ENCODE data around the gene ENO1. TPM values are rescaled to one million over a fixed set of nuclear protein-coding genes. Genes with fewer than 3 reads are reported as not detected.

The ENO1 gene
- total and polyA plus RNA-seq, 2 of the 8 experiments (the other 6 are each of a cell fraction or from before 2014, with no cell fraction given): 1,763 to 2,117 TPM

- no peak overlapping the region for H3K27ac ChIP-seq (ENCODE audit: low read depth, low read length)
- H3K18ac ChIP-seq (ENCODE audit: extremely low read depth, low read length): no peak overlapping the region
- no peak overlapping the region for H3K14ac ChIP-seq (ENCODE audit: insufficient read length)
- no peak overlapping the region for H2BK5ac ChIP-seq (ENCODE audit: low read depth, low read length)
- H2BK120ac ChIP-seq (replicated peaks; ENCODE audit: low read depth, low read length): no peak overlapping the region
- H3K4me2 ChIP-seq (ENCODE audit: insufficient read depth in 1 of 2, low read depth in 2 of 2, low read length in 2 of 2): no peak overlapping the region; a peak in 1 of 4 replicates
- no peak overlapping the region for H4K5ac ChIP-seq (ENCODE audit: insufficient read length, low read depth, low read length)
- no peak overlapping the region for H2AK5ac ChIP-seq (ENCODE audit: low read depth, low read length)
- H4K20me1 ChIP-seq (replicated peaks in 1 of 2; ENCODE audit: control insufficient read depth in 1 of 2, insufficient read depth in 2 of 2, low read length in 2 of 2): peaks cover 6 to 9% of the 10 kb centered on the region in 2 experiments
- no peaks in the 10 kb centered on the region for H3K27me3 ChIP-seq (replicated peaks in 1 of 4; ENCODE audit: control insufficient read depth in 3 of 4, extremely low read depth in 1 of 4, insufficient read depth in 3 of 4, low read length in 3 of 4)
- no peak overlapping the region for H4K8ac ChIP-seq (ENCODE audit: extremely low read depth, insufficient read depth, low read length)
- no peak overlapping the region for H2AFZ ChIP-seq (ENCODE audit: low read length)
- H3K23ac ChIP-seq (ENCODE audit: insufficient read length): no peak overlapping the region
- H3K4ac ChIP-seq (replicated peaks; ENCODE audit: insufficient read length, low read depth, low read length): no peak overlapping the region
- H3K56ac ChIP-seq (replicated peaks; ENCODE audit: insufficient read length, low read depth, low read length): no peak overlapping the region
- H3K9ac ChIP-seq (replicated peaks in 1 of 4; ENCODE audit: extremely low read depth in 1 of 4, low read depth in 3 of 4, low read length in 3 of 4): no peak overlapping the region
- H3K4me3 ChIP-seq (ENCODE audit: extremely low read depth in 1 of 4, insufficient read depth in 2 of 4, low read depth in 3 of 4, low read length in 4 of 4): no peak overlapping the region; a peak in 1 of 8 replicates
- H3K9me3 ChIP-seq (ENCODE audit: insufficient read depth in 2 of 2, low read depth in 1 of 2, low read length in 1 of 2): no peaks in the 10 kb centered on the region
- DNase-seq (ENCODE audit: low read depth in 1 of 2, low spot score in 2 of 2): no peak
- POLR2A ChIA-PET (ENCODE audit: partially characterized antibody): interaction anchor here (1.3 kb wide), 1 partner anchor 8 kb away, joined by 4 read pairs; no protein-coding TSS in a partner anchor
- peaks cover 9% of the 10 kb centered on the region; the same call in 1 of the 2 replicates for H3K79me1 ChIP-seq (ENCODE audit: low read depth, low read length)
- no peak for TF ChIP-seq CTBP2 (IDR thresholded peaks at IDR 0.05; ENCODE audit: borderline replicate concordance, insufficient read depth, insufficient read length, low read length)
- TF ChIP-seq RNF2 (IDR thresholded peaks at IDR 0.05; ENCODE audit: borderline replicate concordance, low read depth, low read length, missing control alignments, poor library complexity, severe bottlenecking): no peak
- no peak for TF ChIP-seq HDAC2 (IDR thresholded peaks at IDR 0.05; ENCODE audit: borderline replicate concordance in 1 of 2, low read depth in 2 of 2, low read length in 2 of 2)
- TF ChIP-seq, protein P1, sequence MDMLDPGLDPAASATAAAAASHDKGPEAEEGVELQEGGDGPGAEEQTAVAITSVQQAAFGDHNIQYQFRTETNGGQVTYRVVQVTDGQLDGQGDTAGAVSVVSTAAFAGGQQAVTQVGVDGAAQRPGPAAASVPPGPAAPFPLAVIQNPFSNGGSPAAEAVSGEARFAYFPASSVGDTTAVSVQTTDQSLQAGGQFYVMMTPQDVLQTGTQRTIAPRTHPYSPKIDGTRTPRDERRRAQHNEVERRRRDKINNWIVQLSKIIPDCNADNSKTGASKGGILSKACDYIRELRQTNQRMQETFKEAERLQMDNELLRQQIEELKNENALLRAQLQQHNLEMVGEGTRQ (IDR thresholded peaks at IDR 0.05; ENCODE audit: low read length): no peak
- TF ChIP-seq JUN (IDR thresholded peaks at IDR 0.05; ENCODE audit: low read depth, low read length): no peak
- no peak for TF ChIP-seq EZH2 (IDR thresholded peaks at IDR 0.05; ENCODE audit: low read depth, low read length, severe bottlenecking)
- TF ChIP-seq, protein P2, sequence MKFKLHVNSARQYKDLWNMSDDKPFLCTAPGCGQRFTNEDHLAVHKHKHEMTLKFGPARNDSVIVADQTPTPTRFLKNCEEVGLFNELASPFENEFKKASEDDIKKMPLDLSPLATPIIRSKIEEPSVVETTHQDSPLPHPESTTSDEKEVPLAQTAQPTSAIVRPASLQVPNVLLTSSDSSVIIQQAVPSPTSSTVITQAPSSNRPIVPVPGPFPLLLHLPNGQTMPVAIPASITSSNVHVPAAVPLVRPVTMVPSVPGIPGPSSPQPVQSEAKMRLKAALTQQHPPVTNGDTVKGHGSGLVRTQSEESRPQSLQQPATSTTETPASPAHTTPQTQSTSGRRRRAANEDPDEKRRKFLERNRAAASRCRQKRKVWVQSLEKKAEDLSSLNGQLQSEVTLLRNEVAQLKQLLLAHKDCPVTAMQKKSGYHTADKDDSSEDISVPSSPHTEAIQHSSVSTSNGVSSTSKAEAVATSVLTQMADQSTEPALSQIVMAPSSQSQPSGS (IDR thresholded peaks at IDR 0.05; ENCODE audit: low read length): no peak
- H2BK20ac ChIP-seq (ENCODE audit: low read length): no peak overlapping the region
- H3K79me2 ChIP-seq (ENCODE audit: control insufficient read depth in 1 of 2, insufficient read depth in 2 of 2, low read length in 2 of 2): peaks cover 18 to 80% of the 10 kb centered on the region in 2 experiments
- peaks cover 3 to 7% (median 4%) of the 10 kb centered on the region in 4 experiments; a peak in 5 of 7 replicates for H3K4me1 ChIP-seq (replicated peaks in 1 of 4; ENCODE audit: control insufficient read depth in 3 of 4, insufficient read depth in 4 of 4, low read length in 3 of 4)
- FAIRE-seq: no peak
- H4K91ac ChIP-seq (replicated peaks; ENCODE audit: insufficient read length, low read length): no peak overlapping the region
- no peaks in the 10 kb centered on the region for H3K36me3 ChIP-seq (ENCODE audit: control insufficient read depth in 2 of 4, insufficient read depth in 4 of 4, low read length in 3 of 4)
- H2BK12ac ChIP-seq (ENCODE audit: low read depth, low read length): no peak overlapping the region
- H3K23me2 ChIP-seq (ENCODE audit: low read depth, low read length): peaks cover 5% of the 10 kb centered on the region
- H2BK15ac ChIP-seq (ENCODE audit: low read length): no peak overlapping the region
- CTCF ChIA-PET (ENCODE audit: partially characterized antibody): interaction anchor here (2.1 kb wide), 1 partner anchor 35 kb away, joined by 13 read pairs; no protein-coding TSS in a partner anchor
These were observed 64.5 kb downstream of the ENO1 start for GRCh38 chr1:8813991-8814390.

Data from H1 (cell line).